Right ventricle myocardium inferior (tissue), 1 donor: Measurements from ENCODE around the gene RTP2. TPM values are rescaled to one million over a fixed set of nuclear protein-coding genes. Genes with fewer than 3 reads are reported as not detected.

ENCODE experiments used
- ATAC-seq: fragments of 200-7000 bp; cut with Tn5 transposase; one replicate; pipeline ENCODE4 v1.9.1; 2020; ENCODE audit warnings: mild to moderate bottlenecking, moderate library complexity
- DNase-seq: peaks from one replicate; pipeline ENCODE4 v3.0.0; 2021; ENCODE audit errors: missing footprints
- intact Hi-C: fragments of 100-400 bp; cut with DNase I; formaldehyde crosslinking; loops from one replicate; pipeline ENCODE4 v1.11.0; 2022
- total RNA-seq: library from RNA; stranded (reverse); fragmentation: NEBNext Ultra II Directional; extraction: Animal tissue kit (Norgen Biotek cat#: 25700); gene quantifications from one replicate; pipeline ENCODE4 v1.2.1, GENCODE V29; 2021
- donor health status: DM: no; HTN: yes; CAD: no; lungs with severe emphysema.

The RTP2 gene
- total RNA-seq, 1 donor from 2014 or later = not detected

DNA sequence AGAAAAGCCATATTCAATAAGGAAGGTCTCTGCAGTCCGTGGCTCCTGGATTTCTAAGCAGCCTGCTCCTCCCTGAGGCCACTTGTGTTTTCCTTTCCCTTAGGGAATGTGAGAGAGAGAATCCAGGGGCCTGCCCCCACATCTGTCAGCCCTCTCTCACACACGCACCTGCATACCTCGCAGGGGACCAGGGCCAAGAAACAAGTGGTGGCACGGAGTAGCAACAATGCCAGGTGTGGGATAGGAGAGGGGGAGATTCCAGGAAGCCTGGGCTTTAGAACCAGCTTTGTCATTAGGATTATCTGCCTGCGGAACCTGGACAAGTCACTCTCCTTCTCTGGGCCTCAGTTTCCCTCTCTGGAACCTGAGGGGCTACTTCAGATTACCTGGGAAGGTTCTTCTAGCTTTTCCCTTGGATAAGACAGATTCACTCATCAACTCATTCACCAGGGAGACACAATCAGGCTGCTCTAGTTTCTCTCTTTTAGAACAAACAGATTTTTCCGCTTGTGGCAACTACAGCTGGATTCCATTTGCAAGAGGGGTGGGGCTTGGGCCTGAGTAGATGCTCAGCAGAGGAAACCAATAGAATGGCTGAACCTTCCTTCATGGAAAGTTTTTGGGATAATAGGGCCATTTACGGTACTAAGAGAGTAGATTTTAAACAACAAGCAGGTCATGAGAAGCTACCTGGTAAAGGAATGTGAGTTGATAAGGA is 23.5 kb upstream of the RTP2 start:
- intact Hi-C loops = no loop called here
- DNase-seq (no peak), ATAC-seq (no peak)

DNA sequence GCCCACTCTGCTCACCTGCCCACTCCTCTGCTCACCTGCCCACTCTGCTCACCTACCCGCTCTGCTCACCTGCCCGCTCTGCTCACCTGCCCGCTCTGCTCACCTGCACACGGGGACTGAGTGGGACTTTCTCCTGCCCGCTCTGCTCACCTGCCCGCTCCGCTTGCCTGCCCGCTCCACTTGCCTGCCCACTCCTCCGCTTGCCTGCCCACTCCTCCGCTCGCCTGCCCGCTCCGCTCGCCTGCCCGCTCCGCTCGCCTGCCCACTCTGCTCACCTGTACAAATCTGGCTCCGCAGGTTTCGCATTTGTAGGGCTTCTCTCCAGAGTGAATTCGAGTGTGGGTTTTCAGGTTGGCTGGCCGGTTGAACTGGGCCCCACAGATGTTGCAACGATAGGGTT is 22.9 kb upstream of the RTP2 start:
- ATAC-seq = no peak
- intact Hi-C loops = no loop called here
- DNase-seq = no peak

DNA sequence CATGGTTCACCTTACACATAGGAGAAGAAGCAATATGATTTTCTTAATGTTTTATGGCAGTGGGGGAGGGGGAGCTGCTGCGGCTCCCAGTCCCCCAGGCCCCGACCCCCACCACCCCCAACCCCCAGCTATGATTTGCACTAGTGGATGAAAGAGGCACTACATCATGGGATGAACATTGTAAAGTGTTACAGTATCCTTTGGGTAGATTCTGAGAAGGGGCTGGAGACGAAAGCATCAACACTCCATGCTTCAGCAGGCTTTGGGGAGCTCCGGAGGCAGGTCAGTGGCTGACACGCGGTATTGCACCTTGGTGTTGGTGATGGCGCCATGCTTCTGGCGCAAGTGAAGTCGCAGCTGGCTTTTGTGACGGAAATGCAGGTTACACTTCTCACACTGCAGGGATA is 19.9 kb upstream of the RTP2 start:
- intact Hi-C loops = no loop called here

DNA sequence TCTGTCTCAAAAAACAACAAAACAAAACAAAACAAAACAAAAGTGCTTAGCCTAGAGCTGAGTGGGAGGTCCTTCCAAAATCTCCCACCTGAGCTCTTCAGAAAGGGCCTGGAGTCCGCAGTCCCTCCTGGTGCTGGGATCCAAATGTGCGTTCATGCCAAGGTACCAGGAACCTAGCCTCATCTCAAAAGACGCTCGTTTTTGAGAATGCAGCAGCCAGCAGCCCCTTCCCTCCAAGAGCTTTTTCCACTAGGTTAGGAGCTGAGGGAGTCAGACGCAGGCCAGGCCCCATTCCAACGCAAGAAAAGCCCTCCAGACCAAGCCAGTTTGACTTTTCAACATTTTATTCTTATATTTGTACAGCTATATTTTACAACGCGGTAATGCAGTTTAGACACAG is 18.7 kb upstream of the RTP2 start:
- intact Hi-C loops = no loop called here
- DNase-seq (no peak), ATAC-seq (no peak)

More for the DNA sequence above, 19.9 kb upstream of the RTP2 start:
- no peak for DNase-seq
- no peak for ATAC-seq

DNA sequence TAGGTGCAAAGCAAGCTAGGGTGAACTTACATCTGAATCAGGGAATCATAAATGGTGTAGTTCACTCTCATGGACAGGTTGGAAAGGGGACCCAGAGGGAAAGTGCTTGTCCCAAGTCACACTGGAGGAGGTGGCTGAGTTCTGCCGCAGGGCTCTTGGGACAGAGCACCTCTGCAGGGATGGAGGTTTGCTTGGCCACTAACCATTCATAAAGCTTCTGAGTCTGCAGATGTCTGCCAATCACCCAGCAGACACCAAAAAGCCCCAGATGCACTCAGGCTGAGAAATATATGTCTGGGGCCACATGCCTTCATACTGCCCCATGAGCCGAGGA is 17.9 kb upstream of the RTP2 start:
- intact Hi-C loops = no loop called here
- no peak for DNase-seq
- ATAC-seq = peak; percentile 9

DNA sequence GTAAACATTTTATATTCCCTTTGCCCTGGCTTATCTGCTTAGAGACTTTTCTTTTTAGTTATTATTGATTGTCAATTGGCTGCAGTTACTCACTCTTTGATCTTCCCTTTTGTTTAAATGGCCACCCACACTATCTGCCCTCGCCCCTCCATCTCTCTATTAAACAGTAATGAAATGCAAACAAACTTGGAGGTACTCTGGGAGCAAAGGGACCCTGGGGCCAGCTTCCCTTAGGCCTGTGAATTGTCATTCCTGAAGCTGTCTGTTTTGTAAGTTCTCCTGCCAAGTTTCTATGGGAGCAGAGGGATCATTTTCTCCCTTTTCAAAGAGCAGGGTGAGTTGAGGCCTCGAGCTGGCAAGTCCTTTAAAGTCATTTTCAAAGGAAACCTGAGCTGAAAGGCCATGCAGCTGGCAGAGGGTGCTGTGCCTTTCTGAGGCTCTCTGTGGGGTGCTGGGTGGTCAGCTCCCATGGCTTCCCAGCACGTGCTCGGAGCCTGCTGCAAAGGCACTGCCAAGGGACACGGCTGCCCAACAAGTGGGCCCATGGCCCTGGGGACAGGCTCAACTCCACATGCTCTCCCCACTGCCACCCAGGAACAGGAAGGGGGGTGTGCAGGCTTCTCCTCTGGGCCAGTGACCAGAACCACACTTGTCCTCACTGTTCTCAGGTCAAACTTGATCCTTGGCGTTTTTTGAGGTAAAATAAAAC is 17.4 kb upstream of the RTP2 start:
- DNase-seq = no peak
- ATAC-seq = peak; percentile 61
- intact Hi-C loops = loop anchor here (10.0 kb wide), 2 partner anchors 105 to 495 kb away; no protein-coding TSS in a partner anchor

DNA sequence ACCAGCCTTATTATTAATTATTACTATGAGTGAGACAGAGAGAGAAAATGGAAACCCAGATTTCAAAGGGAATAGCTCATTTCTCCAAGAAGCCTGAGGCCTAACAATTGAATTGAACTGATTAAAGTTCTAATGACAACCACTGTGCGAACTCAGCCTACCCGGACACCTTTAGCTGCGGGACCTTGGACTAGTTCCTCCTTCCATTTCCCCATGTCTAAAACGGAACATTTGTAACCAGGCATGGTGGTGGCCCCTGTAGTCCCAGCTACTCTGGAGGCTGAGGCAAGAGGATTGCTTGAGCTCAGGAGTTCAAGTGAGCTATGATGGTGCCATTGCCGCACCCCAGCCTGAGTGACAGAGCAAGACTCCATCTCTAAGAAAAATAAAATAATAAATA is 16.4 kb upstream of the RTP2 start:
- DNase-seq (no peak), ATAC-seq (no peak)
- intact Hi-C loops = loop anchor here (10.0 kb wide), 2 partner anchors 104 to 494 kb away; no protein-coding TSS in a partner anchor

DNA sequence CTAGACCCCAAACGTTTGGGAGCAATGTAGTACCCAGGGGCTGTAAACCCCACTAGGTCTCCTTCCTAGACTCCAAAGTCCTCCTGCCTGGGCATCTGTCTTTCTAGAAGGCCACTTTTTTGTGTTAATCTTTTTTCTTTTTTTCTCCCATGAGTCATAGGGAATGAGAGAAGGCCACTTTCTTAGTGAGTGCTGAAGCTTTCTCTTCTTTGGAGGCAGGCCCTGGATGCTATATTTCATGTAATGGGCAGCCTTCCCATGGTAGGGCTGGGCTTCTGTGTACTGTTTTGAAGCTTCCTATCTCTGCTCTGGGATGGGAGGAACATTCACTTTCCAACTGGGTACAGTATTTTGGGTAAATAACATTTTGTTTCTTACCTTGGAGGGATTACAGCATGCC is 15.2 kb upstream of the RTP2 start:
- DNase-seq (no peak), ATAC-seq (no peak)
- intact Hi-C loops = loop anchor here (10.0 kb wide), 2 partner anchors 103 to 493 kb away; no protein-coding TSS in a partner anchor

DNA sequence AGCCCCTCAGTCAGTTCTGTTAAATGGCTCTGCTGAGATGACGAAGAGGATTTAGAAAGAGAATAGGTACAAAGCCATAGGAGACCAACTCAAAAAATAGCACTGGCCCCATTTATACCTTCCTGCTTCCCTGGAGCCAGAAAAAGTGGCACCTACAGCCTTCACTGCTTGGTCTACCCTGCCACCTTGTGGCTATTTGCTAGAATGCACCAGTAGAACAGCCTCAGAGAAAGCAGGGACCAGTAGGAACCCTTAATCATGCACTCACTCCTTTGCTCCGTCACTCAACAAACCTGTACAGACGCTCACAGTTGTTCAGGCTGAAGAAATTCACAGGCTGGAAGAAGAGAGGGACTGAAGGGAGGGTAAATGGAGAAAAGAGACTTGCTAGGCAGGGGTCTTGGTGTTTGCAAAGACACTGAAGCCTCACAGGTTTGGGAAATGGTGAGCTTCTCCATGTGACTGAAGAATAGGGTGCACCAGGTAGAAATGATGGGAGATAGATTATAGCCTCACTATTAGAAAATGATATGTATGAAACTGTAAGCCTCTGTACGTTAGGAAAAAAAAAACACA is 12.1 kb upstream of the RTP2 start:
- ATAC-seq (peak; percentile 86), DNase-seq (no peak)
- intact Hi-C loops = loop anchor here (1.0 to 10.0 kb wide), 3 partner anchors 100 to 490 kb away; no protein-coding TSS in a partner anchor

DNA sequence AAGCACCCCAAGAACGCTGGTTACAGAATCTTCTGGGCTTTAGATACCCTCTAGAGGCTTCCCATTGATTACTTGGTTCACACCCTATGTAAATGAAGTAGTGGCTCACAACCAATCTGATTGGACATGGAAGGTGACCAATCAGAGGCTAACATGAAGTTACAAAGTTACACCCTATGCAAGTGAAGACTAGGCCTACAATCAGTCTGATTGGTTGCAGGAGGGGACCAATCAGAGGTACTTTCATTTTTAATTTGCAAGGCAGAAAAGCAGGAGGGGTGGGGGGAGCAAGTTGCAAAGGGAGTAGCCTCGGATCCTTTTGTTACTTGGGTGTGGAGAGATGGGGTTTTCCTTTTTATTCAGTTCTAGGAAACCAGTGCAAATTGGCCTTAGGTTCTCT is 11.1 kb upstream of the RTP2 start:
- intact Hi-C loops = loop anchor here (10.0 kb wide), 2 partner anchors 99 to 489 kb away; no protein-coding TSS in a partner anchor
- DNase-seq (no peak), ATAC-seq (no peak)

DNA sequence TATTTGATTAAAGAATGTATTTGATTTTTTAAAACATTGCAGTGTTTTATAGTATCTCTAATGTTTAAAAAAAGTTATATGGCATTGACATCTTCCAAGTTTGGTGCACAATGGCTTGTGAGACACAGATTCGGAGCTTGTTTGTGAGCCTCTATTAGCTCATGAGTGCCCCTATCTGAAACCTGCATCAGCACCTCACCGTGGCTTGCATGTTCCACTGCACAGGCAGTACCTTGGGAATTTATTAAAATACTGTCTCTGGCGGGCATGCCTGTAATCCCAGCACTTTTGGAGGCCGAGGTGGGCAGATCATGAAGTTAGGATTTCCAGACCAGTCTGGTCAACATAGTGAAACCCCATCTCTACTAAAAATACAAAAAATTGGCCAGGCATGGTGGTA is 6.8 kb upstream of the RTP2 start:
- DNase-seq (no peak), ATAC-seq (no peak)
- intact Hi-C loops = no loop called here

DNA sequence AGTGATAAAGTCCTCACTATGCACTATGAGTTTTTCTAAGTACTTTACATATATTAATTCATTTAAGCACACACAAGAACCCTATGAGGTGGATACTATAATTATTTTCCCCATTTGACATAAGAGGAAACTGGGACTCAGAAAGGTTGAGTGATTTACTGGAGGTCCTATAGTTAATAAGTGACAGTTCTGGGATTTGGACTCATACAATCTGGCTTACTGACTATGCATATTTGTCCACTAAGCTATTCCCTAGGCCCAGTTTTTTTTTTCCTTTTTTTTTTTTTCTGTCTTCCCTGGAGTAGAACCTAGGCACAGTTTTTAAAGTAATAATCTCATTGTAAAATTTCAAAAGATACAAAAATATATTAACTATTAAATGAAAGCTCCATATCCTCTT is 6.3 kb upstream of the RTP2 start:
- intact Hi-C loops = no loop called here
- DNase-seq = no peak
- no peak for ATAC-seq

DNA sequence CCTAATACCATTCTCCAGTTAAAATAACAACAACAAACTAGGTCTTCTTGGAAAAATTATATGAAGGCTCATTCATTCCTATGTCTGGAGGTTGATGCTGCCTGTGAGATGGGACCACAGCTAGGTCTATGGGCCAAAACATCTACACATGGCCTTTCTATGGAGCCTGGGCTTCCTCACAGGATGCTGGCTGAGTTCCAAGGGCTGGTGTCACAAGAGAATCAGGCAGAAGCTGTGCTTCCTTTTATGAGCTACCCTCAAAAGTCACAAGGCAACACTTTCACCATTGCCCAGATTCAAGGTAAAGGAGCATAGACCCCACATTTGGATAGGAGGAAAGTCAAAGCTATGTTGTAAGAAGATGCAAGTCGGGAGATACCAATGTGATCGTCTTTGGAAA is 4.6 kb upstream of the RTP2 start:
- no peak for DNase-seq
- intact Hi-C loops = no loop called here
- ATAC-seq = no peak

DNA sequence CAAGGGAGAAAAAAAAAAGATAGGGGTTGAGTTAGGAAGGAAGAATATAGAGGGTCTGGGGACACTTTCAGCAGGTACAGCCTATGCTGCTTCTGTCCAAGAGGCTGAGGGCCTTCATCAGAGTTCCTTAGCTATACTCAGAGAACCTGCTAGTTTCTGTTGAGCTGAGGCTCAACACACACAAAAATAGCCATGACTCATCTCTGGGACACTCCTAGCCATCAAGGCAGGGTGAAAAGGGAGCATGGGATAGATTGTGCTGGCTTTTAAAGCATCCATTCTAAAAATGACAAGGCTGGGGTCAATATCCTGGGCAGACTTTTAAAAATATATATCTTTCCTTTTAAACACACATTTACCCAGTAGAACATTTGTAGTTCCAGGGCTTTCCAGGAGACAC is 2.8 kb upstream of the RTP2 start:
- intact Hi-C loops = no loop called here
- DNase-seq (no peak), ATAC-seq (peak; percentile 46)

DNA sequence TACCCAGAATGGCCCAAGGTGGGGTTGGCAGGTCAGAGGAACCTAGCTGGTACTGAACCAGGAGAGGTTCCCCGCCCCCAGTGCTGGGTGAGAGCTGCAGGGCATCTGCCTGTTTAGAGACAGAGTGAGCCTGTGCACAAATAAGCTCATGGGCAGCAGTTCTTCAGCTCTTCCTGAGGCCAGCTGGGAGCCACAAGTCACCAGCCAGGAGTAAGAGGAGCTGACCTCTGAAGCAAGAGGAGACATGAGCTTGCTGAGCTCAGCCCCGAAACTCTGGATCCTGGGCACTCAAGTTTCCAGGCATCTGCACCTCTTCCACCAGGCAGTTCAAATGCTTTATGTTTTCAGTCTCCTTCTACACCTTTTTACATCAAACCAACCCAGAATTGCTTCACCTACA is 2.1 kb downstream of the RTP2 start:
- DNase-seq (peak; percentile 68), ATAC-seq (no peak)
- intact Hi-C loops = no loop called here

DNA sequence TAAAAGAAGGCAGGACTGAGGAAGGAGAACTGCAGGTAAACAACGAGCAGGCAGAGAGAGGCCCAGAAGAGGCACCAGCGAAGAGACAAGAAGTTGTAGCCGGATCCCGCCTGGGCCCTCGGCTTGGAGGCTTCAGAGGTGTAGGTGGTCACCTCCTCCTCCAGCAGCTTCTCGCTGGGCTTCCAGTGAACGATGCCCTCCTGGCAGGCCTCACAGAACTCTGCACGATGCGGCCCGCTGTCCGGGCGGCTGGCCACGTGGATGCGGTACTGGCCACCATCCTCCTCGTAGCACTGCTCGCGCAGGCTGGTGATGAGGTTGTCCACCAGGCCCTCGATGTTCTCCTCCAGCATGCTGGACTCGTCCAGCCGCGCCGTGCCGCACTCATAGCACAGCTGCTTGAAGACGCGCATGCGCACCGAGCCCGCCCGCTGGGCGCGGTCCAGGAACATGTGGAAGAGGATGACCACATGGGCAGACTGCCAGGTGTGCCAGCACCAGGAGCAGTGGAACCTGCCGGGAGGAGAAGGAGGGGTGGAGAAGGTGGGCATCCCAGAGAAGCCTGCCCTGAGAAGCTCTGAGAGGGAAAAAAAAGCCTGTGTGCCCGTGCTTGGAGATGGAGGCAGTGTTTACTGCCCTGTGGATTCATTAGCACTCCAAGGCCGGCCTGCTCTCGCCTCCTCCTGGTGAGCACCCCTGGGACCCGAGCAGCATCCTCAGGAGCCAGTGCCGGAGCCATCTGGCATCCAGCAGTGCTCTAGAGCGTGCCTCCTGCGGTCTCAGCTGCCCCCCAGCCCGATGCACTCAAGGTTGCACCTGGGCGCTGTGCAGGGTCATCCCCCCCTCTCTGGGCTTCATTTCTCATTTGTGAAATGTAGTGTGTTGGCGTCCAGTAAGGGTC is 3.6 kb downstream of the RTP2 start:
- intact Hi-C loops = no loop called here
- ATAC-seq = no peak
- peak; percentile 69 for DNase-seq

DNA sequence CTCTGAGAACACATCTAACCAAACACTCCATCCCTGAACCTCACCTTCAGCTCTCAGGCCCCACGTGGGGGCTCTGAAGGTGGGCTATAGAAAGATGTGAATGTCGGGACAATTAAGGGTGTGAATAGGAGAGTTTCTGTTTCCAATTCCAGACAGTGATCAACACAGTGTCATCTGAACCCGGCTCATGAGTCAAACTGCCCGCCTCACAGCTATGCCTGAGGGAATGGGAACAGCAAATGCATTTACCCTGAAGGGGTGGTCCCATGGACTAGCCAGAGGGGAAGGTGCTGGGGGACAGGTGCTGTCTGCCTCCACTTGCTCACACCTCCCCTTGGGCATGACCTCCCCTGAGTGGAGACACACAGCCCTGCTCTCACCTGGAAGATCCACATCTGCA is 6.3 kb downstream of the RTP2 start:
- DNase-seq = no peak
- ATAC-seq = no peak
- intact Hi-C loops = no loop called here

DNA sequence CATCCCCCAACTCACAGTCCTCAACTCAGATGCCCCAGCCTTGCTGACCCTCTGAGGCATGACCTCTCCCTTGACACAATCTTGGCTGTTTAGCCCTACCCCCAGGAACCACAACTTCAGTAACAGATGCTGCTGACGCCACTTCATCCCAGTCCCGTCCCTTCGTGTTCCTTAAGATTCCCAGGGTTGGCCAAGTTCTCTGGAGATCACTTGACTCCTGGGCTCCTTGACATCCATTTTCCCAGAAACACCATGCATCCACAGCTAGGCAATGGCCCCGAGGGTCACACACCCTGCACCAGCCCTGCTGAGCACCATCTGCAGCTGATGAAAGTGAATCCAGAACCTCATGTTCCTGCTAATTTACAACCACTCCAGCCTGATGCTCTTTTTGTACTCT is 6.9 kb downstream of the RTP2 start:
- peak; percentile 65 for ATAC-seq
- intact Hi-C loops = no loop called here
- DNase-seq = no peak

DNA sequence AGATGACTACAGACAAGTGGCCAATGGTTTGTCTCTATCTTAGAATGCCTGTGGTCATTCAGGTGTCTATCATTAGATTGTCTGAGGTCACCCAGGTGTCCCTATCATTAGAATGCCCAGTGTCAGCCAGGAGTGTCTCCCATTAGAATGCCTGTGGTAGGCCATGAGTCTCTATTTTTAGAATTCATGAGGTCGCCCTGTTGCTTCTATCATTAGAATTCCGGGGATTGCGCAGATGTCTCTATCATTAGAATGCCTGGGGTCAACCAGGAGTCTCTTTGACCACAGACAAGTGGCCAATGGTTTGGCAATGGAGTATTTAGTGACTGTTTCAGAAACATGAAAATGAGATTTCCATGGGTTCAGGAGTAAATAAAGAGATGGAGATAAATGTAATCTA is 7.6 kb downstream of the RTP2 start:
- intact Hi-C loops = no loop called here
- no peak for DNase-seq
- peak; percentile 21 for ATAC-seq
